CD14-positive monocyte (primary cell): ENCODE results near the gene STPG3. TPM values are rescaled to one million over a fixed set of nuclear protein-coding genes. Genes with fewer than 3 reads are reported as not detected.

Experiments
- DNase-seq, 3 donors: peaks; one replicate each; pipeline ENCODE4 v3.0.0-alpha.2; 2011 to 2022
- H2AFZ ChIP-seq: 2 replicates; pipeline ENCODE4 v1.6.0; 2012; ENCODE audit warnings: mild to moderate bottlenecking, low read depth, low read length, inconsistent platforms; ENCODE audit not compliant: insufficient read depth, poor library complexity, severe bottlenecking
- H3K27ac ChIP-seq, 2 donors: 1 replicate in 1 of 2; 2 replicates in 1 of 2; pipeline ENCODE4 v1.5.1; 2012 to 2013; ENCODE audit warnings: low read length in 2 of 2, control low read depth in 1 of 2, inconsistent platforms in 1 of 2, low read depth in 1 of 2, mild to moderate bottlenecking in 1 of 2
- H3K27me3 ChIP-seq, 2 donors: one replicate each; pipeline versions ENCODE4 v1.6.0 to v1.6.1; 2011 to 2013; ENCODE audit warnings: low read length in 2 of 2; ENCODE audit not compliant: control insufficient read depth in 2 of 2, insufficient read depth in 2 of 2
- H3K36me3 ChIP-seq, 2 donors: replicated peaks in 1 of 2; 1 replicate in 1 of 2; 2 replicates in 1 of 2; pipeline versions ENCODE4 v1.5.1 to v1.6.1; 2012 to 2013; ENCODE audit warnings: low read length in 2 of 2, control low read depth in 1 of 2, inconsistent platforms in 1 of 2, mild to moderate bottlenecking in 1 of 2; ENCODE audit not compliant: insufficient read depth in 2 of 2, control insufficient read depth in 1 of 2
- H3K4me1 ChIP-seq, 2 donors: 1 replicate in 1 of 2; 2 replicates in 1 of 2; pipeline versions ENCODE4 v1.5.1 to v1.6.1; 2012 to 2013; ENCODE audit warnings: low read length in 2 of 2, control low read depth in 1 of 2, inconsistent platforms in 1 of 2, mild to moderate bottlenecking in 1 of 2, moderate library complexity in 1 of 2; ENCODE audit not compliant: insufficient read depth in 2 of 2, control insufficient read depth in 1 of 2
- H3K4me2 ChIP-seq: replicated peaks from 2 replicates; pipeline ENCODE3; 2012; ENCODE audit warnings: low read length, moderate library complexity, mild to moderate bottlenecking; ENCODE audit not compliant: poor library complexity, severe bottlenecking; ENCODE audit errors: extremely low read depth
- H3K4me3 ChIP-seq, 3 experiments: fragments of 200-600 bp in 1 of 3; sonication (generic) in 1 of 3; replicated peaks in 1 of 3; 1 replicate in 2 of 3; 2 replicates in 1 of 3; pipeline ENCODE4 v1.5.1; 2011 to 2013; ENCODE audit warnings: low read length in 3 of 3, mild to moderate bottlenecking in 3 of 3, control low read depth in 2 of 3, low read depth in 2 of 3, inconsistent platforms in 1 of 3, moderate library complexity in 1 of 3
- H3K79me2 ChIP-seq: 2 replicates; pipeline ENCODE4 v1.6.0; 2012; ENCODE audit warnings: mild to moderate bottlenecking, control low read depth, inconsistent platforms, low read length, moderate library complexity; ENCODE audit not compliant: insufficient read depth
- H3K9ac ChIP-seq: 2 replicates; pipeline ENCODE4 v1.6.0; 2017; ENCODE audit warnings: low read length, mild to moderate bottlenecking; ENCODE audit not compliant: insufficient read depth, poor library complexity, severe bottlenecking
- H3K9me3 ChIP-seq, 2 donors: replicated peaks in 1 of 2; 1 replicate in 1 of 2; 2 replicates in 1 of 2; pipeline versions ENCODE4 v1.5.1 to v1.6.1; 2012 to 2013; ENCODE audit warnings: low read length in 2 of 2, control low read depth in 1 of 2; ENCODE audit not compliant: control insufficient read depth in 1 of 2, insufficient read depth in 1 of 2
- H4K20me1 ChIP-seq: 2 replicates; pipeline ENCODE4 v1.6.0; 2012; ENCODE audit warnings: mild to moderate bottlenecking, low read length, control low read depth, moderate library complexity; ENCODE audit not compliant: insufficient read depth
- H3K27ac Mint-ChIP-seq, 7 donors: one replicate each; pipeline ENCODE4 v1.8.0; 2020; ENCODE audit warnings: mild to moderate bottlenecking in 7 of 7, mixed read lengths in 7 of 7, moderate library complexity in 6 of 7, inconsistent platforms in 2 of 7
- H3K27me3 Mint-ChIP-seq, 3 donors: one replicate each; pipeline ENCODE4 v1.8.0; 2021 to 2022; ENCODE audit warnings: low read depth in 3 of 3, mild to moderate bottlenecking in 3 of 3, mixed read lengths in 3 of 3, moderate library complexity in 3 of 3, inconsistent platforms in 1 of 3
- H3K36me3 Mint-ChIP-seq, 2 donors: one replicate each; pipeline ENCODE4 v1.8.0; 2020; ENCODE audit warnings: mixed read lengths in 2 of 2, inconsistent platforms in 1 of 2, mild to moderate bottlenecking in 1 of 2
- H3K4me1 Mint-ChIP-seq: one replicate; pipeline ENCODE4 v1.8.0; 2020; ENCODE audit warnings: mild to moderate bottlenecking, mixed read lengths
- H3K4me3 Mint-ChIP-seq, 2 donors: one replicate each; pipeline ENCODE4 v1.8.0; 2020; ENCODE audit warnings: mild to moderate bottlenecking in 2 of 2, mixed read lengths in 2 of 2, moderate library complexity in 1 of 2
- H3K9me3 Mint-ChIP-seq, 7 donors: one replicate each; pipeline ENCODE4 v1.8.0; 2020 to 2022; ENCODE audit warnings: mixed read lengths in 7 of 7, mild to moderate bottlenecking in 6 of 7, moderate library complexity in 6 of 7, inconsistent platforms in 2 of 7
- CTCF ChIP-seq: fragments of 200-600 bp; IDR thresholded peaks from one replicate; pipeline ENCODE4 v1.8.0; 2022; ENCODE audit warnings: antibody characterized with exemption, mild to moderate bottlenecking
- WGBS: methylation state at CpG from one replicate; pipeline ENCODE4 v1.1.5; 2013; ENCODE audit warnings: missing lambda C conversion rate; ENCODE audit not compliant: insufficient coverage; 5-methylcytosine and 5-hydroxymethylcytosine counted together
- intact Hi-C, 2 donors: fragments of 100-400 bp; cut with micrococcal nuclease; formaldehyde crosslinking; loops; one replicate each; pipeline versions ENCODE4 v1.15.0 to v1.15.1; 2023
- polyA plus RNA-seq, 3 donors: library from polyadenylated mRNA; depleted of rRNA in 1 of 3; unstranded in 2 of 3; stranded (reverse) in 1 of 3; fragments of 300-500 nt in 2 of 3; fragments of >200 nt in 1 of 3; fragmentation: Illumina TruSeq in 2 of 3; gene quantifications; 1 replicate in 2 of 3; 2 replicates in 1 of 3; pipeline ENCODE4 v1.2.3, GENCODE V29; 2012 to 2021

Gene STPG3
- polyA plus RNA-seq, 3 donors = not detected

GRCh38 chr9:137277329-137278041 lies 26.4 kb downstream of the STPG3 start, which contains the start of gene TOR4A:
TSS of gene TOR4A (plus strand) at chr9:137277726. CDS start at chr9:137278690, 964 bp downstream.
- peak within 1 kb of the TSS; percentile 44 to 99 (median 98) for H3K4me3 ChIP-seq
- Mint-ChIP-seq H3K9me3 (no peaks in the 10 kb centered on the region), H3K27ac (peak within 1 kb of the TSS; percentile 94 to 99 (median 97)), H3K36me3 (peaks cover 16 to 36% of the 10 kb centered on the region in 2 donors), H3K27me3 (peaks cover 0 to 4% (median 2%) of the 10 kb centered on the region in 3 donors), H3K4me3 (peak within 1 kb of the TSS; percentile 88 to 93), H3K4me1 (peaks cover 48% of the 10 kb centered on the region)
- H3K27me3 ChIP-seq = no peaks in the 10 kb centered on the region
- H4K20me1 ChIP-seq = peaks cover 49% of the 10 kb centered on the region
- TF ChIP-seq CTCF = peak; percentile 56
- H3K4me2 ChIP-seq = peak within 1 kb of the TSS; percentile 95
- peak within 1 kb of the TSS; percentile 93 for H3K9ac ChIP-seq
- H3K36me3 ChIP-seq = peaks cover 24 to 49% of the 10 kb centered on the region in 2 donors
- H3K79me2 ChIP-seq = peaks cover 58% of the 10 kb centered on the region
- no peaks in the 10 kb centered on the region for H3K9me3 ChIP-seq
- H3K4me1 ChIP-seq = peaks cover 46 to 81% of the 10 kb centered on the region in 2 donors
- intact Hi-C loops = no loop called here
- WGBS = 0% methylated on average over 18 of the region's 25 CpGs
- H2AFZ ChIP-seq = peak within 1 kb of the TSS; percentile 76
- peak; percentile 82 to 91 (median 88) for DNase-seq
- H3K27ac ChIP-seq = peak within 1 kb of the TSS; percentile 96 to 98

- 16% methylated on average over 37 of the region's 54 CpGs for WGBS
- no peaks in the 10 kb centered on the region for H3K9me3 ChIP-seq
- Mint-ChIP-seq H3K27ac (peak overlapping the region; percentile 92 to 99 (median 97)), H3K4me1 (peaks cover 51% of the 10 kb centered on the region), H3K27me3 (peaks cover 0 to 4% (median 2%) of the 10 kb centered on the region in 3 donors), H3K36me3 (peaks cover 21 to 39% of the 10 kb centered on the region in 2 donors), H3K4me3 (peak overlapping the region; percentile 88 to 93), H3K9me3 (peaks cover 0 to 2% (median 0%) of the 10 kb centered on the region in 7 donors)
- peaks cover 50 to 85% of the 10 kb centered on the region in 2 donors for H3K4me1 ChIP-seq
- intact Hi-C loops = no loop called here
- peaks cover 24 to 49% of the 10 kb centered on the region in 2 donors for H3K36me3 ChIP-seq
- H3K27ac ChIP-seq = peak overlapping the region; percentile 96 to 98
- no peaks in the 10 kb centered on the region for H3K27me3 ChIP-seq
- H3K4me2 ChIP-seq = peak overlapping the region; percentile 95
- DNase-seq = peak in 2 of 3 donors; percentile 42 to 46
- peaks cover 56% of the 10 kb centered on the region for H4K20me1 ChIP-seq
- TF ChIP-seq CTCF = no peak
- peak overlapping the region; percentile 44 to 99 (median 98) for H3K4me3 ChIP-seq
- peak overlapping the region; percentile 76 for H2AFZ ChIP-seq
- H3K9ac ChIP-seq = peak overlapping the region; percentile 93
- peaks cover 58% of the 10 kb centered on the region for H3K79me2 ChIP-seq
These were observed 27.1 kb downstream of the STPG3 start for GRCh38 chr9:137278061-137278701.
